ENCODE measurements around the gene SAMD11.

Gene SAMD11

DNA sequence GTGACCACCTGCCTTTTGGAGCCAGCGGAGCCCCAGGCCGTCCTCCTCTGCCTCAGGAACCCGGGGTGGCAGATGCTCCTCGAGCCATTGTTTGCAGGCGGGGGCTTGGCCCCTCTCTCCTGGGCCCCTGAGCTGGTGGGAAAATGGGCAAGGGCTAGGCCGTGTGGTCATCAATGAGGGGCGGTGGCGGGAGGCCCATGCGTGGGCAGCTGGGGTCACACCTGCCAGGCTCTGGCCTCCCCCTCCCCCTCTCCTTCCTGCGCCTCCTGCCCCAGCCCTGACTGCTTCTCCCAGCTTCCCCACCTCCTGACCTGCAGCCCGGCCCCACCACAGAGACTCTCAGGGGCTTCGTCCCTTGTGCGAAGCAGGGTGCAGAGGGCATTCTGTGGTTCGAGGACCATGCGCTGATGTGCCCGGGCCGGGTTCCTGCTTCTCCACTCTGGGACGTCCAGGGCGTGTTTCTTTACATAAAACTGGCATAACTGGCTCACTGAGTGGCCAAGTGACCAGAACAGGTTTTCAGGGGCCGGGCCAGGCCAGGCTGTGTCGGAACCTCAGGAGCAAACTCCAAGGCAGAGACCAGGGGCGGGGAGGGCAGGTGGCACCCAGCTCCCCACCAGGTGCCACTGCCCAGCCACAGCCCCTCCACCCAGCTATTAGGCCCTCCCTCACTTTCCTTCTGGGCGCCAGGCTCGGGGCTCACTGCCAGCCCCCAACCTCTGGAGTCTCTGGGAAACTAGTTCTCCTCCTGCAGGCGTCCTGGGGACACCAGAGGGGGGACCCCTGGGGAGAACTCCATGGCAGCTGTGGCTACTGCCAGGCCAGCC lies 9.3 kb downstream of the SAMD11 start:
- no peak for DNase-seq

DNA sequence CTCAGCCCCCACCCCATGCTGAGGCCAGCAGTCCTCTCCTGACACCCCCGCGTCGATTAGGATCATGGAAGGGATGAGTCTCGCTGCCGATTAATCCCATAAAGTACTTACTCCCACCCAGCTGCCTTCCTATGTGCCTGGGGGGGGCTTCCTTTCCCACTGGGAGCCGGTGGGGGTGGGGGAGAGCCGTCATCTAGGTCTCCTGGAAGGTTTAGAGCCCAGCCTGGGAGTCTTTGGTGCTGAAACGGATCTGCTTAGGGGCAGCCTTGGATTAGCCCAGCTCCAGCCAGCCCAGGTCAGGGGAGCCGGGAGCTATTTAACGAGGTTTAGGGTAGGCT lies 9.8 kb downstream of the SAMD11 start:
- no peak for DNase-seq

DNA sequence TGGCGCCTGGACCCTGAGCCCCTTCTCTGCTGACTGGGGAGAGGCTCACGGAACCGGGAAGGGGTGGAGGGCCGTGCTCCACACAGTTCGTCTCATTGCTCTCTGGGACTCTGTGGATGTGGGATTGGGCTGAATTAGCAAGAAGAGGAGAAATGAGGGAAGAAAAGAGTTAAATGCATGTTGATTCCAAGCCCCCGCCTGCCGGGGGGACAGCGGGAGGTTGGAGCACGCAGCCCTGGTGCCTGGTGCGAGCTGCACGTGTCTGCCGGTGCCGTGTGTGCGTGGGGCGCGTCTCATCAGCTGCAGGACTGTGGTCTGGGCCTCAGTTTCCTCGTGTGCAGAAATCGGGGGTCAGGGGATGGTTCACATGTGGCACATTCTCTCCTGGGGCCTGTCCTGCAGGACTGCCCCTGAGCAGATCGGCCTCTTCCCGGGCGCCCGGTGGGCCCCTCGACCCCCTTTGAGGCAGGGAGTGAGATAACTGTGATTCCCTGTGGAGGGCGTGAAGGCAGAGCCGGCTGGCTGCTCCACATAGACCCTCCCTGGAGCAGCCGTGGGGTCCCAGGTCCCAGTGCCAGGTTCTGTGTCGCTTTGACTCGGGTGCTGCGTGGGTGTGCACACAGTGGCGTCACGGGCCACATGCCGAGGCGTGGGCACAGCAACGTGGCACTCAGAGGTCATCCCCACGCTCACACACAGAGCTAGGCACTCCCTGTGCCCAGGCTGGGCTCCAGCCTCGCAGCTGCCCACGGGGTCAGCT lies 11.4 kb downstream of the SAMD11 start:
- DNase-seq, result peak in 1 of 2 donors; percentile 44

DNA sequence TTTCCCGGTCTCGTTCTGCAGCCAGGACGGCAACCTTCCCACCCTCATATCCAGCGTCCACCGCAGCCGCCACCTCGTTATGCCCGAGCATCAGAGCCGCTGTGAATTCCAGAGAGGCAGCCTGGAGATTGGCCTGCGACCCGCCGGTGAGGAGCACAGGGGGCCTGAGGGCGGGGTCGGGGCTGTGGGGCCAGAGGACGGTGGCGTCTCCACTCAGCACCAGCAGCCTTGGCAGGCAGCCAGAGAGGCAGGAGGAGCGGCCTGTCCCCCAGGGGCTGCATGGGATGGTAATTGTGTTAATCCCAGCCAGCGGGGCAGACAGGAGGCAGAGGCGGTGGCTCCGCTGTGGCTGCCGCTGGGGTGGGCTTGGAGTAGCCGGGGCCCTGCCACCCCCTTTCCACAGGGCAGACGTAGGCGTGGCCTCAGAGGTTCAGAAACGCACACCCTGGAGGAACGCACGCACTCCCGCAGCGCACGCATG lies 12.1 kb downstream of the SAMD11 start:
- DNase-seq, result no peak

DNA sequence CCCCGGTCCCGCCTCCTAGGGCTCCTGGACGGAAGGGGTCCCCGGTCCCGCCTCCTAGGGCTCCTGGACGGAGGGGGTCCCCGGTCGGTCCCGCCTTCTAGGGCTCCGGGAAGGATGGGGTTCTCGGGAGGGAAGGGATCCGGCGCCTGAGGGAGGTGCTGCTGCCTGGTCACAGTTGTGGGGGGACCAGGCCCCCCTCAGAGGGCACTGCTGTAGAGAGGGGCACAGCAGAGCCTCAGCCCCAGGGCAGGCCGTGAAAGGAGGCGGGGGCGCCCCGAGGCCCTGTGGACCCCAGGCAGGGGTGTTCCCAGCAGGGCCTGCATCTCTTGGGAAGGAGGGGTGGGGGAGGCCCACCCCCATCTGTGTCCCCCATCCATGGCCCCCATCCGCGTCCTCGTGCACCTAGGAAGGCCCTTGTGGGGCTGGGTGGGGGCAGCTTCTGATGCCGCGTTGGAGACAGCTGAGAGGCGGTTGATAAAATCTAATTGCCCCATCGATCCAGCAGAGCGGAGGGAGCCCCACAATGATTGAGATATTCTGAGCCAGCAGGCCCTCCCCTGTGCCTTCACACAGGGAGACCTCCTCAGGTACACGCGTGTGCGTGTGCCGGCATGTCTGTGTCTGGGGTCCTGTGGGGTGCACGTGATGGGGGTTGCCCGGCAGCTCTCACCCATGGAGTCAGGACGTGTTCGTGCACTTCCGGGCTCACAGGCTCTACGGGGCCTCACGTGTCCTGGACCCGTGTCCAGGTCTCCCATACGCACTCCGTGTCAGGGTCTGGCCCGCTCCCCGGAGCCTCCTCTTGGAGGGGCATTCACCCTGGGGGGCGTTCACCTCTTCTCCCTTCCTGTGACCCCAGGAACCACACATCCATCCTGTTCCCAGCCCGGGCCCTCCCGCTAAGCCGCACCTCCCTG lies 12.9 kb downstream of the SAMD11 start:
- DNase-seq, result no peak

DNA sequence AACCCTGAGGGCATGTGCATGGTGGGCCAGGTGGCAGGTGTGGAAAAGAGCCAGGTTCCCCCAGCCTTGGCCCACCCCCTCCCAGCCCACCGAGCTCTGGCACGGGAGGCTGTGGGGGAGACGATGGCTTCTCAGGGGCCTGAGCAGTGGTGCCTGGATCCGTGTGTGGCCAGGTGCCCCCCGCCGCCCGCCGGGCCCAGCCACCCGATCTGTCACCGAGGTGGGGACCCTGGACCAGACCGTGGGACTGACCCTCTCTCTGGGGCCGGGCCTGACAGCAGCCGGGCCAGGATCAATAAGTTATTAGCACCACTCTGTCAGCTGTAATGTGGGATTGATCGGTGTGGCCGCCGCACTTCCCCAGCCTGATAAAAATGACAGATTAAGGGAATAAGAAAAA lies 13.8 kb downstream of the SAMD11 start:
- no peak for DNase-seq

DNA sequence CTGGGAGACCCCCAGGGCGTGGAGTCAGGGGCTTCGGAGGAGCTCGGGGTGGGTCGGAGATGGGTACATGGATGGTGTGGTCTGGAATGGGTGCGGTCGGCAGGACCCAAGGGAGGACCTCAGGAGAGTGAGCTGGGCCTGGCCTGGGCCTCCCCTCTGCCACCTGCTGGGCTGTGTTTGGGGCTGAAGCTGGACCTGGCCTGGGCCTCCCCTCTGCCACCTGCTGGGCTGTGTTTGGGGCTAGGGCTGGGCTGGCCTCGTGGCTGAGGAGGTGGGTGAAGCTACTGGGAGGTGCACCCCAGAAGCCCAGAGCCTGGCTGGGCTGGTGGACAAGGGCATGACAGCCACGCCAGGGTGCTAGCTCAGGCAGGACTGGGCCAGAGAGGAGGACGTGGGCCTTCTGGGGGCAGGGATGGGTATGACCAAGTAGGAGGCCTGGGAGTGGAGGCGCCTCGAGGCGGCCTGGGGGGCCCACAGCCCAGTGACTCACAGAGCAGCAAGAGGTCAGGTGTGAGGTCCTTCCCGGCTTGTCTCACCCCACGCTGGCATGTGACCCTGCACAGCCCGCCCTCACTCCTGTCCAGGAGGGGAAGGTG lies 14.5 kb downstream of the SAMD11 start:
- DNase-seq, result peak; percentile 22 to 46

DNA sequence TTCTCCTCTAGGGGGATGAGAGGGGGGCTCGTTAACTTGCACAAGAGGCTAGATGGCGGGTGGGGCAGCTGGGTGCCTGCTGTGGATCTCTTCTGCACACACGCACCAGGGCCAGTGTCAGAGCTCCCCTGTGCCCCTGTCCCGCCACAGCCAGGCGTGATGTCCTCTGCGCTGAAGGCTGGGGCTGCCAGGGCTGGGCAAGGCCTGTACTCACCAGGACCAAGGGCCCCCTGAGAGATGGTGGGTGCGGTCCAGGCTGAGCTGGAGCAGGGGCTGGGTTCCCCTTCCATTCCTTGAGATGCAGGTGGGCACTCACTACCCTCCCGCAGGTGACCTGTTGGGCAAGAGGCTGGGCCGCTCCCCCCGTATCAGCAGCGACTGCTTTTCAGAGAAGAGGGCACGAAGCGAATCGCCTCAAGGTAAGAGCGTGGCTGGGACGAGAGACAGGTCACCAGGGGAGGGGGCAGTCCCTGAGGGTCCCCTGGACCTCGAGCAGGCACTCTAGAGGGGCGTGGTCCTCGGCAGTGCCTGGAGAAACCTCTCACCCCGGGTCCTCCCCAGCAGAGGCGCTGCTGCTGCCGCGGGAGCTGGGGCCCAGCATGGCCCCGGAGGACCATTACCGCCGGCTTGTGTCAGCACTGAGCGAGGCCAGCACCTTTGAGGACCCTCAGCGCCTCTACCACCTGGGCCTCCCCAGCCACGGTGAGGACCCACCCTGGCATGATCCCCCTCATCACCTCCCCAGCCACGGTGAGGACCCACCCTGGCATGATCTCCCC lies 15.2 kb downstream of the SAMD11 start:
- DNase-seq, result no peak

DNA sequence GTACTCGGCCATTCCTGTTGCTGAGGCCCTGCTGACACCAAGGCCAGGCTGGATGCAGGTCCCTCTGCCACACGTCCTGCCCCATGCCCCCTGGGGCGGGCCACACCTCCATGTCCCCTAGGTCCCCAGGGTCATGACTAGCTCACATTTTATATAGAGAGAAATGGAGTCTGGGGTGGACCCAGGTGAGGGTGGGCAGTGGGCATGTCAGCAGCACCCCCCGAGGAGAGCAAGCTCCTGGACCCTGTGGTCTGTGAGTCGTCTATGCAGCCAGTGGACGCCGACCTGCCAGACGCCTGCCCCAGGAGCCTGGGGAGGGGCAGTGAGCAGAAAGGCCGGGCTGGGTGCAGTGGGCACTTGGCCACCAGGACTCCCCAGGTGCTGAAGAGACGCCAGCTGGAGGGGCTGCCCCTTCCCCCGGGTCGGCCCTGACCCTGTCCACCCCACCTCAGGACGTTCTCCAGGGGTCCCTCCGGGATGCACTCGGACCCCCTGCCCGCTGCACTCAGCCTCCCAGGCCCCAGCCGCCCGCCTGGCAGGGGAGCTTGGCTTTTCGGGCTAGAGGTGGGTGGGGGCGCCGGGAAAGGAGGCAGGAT lies 15.9 kb downstream of the SAMD11 start:
- no peak for DNase-seq

DNA sequence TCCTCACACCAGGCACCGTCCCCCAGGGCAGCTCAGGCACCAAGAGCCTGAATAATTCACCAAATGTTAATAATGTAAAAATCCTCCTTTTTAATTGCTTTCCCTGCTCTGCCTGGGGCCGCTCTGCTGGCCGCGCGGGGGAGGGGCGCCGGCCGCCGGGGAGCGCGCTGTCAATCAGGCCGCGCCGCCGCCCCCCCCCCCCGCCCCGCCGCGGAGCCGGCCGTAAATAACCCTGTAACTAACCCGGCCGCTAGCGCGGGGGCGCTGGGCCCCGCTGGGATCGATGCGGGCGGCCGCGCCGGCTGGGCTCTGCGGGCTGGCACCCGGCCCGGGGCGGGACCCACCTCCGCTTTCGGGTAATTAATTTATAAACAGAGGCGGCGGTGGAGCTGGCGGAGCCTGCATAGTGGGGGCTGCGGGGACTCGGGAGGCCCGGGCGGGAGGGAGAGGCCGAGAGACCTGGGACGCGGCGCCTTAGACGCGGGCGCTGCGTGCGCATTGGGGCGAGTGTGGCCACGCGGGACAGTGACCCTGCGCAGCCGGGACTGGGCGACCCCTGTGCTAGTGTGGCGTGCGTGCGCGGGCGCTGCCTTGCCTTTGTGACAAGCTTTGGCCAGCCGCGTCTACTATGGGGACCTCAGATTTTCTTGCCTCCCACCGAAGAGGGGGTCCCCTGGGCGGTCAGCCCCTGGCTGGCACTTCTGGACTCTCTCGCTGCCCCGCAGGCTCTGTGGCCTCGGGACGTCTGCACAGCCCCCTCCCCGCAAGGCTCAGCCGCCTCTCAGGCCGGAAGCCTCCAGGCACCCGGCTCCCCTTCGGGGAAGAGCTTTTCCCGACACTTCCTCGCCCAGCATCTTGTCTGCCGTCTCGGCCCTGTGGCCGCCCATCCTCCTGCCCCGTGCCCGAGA lies 16.6 kb downstream of the SAMD11 start:
- no peak for DNase-seq

DNA sequence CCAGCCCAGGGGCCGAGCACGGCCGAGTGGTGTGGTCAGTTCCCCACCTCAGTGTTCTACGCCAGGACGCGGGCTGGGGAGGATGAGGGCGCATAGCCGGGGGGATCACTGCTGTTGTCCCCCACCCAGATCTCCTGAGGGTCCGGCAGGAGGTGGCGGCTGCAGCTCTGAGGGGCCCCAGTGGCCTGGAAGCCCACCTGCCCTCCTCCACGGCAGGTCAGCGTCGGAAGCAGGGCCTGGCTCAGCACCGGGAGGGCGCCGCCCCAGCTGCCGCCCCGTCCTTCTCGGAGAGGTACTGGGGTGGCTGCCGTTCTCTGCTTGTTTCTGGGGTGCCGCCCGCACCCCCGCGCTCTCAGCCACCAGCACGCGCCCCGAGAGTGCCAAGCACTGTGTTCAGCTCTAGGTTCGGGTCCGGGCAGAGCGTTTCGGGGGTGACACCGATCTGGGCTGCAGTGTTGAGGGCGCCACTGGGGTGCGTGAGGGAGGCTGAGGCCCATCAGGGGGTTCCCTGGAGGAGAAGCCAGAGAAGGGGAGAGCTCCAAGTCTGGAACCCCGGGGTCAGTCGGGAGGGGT lies 17.4 kb downstream of the SAMD11 start:
- DNase-seq, result no peak

DNA sequence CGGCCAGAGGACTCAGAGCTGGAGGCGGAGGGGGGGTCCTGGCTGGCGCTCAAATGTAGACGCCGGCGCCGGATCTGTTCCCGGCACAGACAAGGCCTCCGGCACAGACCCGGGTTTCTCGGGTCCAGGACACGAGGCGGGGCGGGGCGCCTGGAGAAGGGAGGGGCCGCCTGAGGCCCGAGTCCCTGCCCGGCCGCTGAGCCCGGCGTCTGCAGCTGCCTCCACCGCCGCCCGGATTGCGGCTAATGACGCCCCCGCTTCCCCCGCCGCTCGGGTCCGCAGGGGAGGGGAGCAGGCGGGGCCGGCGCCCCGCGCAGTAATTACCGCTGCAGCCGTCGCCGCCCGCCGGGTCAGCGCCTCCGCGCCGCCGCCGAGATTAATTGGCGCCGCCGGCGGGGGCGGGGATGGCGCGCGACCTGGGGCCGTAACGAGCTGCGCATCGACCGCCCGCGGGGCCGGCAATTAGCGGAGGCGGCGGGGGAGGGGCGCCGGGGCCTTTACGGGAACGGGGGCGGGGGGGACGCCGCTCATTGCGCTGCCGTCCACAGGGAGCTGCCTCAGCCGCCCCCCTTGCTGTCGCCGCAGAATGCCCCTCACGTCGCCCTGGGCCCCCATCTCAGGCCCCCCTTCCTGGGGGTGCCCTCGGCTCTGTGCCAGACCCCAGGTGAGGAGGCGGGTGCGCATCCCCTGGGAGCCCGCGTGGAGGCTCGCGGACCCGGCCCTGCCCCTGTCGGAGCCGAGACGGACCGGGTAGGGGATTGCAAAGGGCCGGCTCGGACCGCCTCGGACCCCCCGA lies 18.1 kb downstream of the SAMD11 start:
- DNase-seq, result peak; percentile 9 to 19

DNA sequence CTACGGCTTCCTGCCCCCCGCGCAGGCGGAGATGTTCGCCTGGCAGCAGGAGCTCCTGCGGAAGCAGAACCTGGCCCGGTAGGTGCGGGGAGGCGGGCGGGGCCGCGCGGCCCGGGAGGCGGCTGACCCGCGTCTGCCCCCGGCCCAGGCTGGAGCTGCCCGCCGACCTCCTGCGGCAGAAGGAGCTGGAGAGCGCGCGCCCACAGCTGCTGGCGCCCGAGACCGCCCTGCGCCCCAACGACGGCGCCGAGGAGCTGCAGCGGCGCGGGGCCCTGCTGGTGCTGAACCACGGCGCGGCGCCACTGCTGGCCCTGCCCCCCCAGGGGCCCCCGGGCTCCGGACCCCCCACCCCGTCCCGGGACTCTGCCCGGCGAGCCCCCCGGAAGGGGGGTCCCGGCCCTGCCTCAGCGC lies 18.7 kb downstream of the SAMD11 start:
- DNase-seq, result no peak

DNA sequence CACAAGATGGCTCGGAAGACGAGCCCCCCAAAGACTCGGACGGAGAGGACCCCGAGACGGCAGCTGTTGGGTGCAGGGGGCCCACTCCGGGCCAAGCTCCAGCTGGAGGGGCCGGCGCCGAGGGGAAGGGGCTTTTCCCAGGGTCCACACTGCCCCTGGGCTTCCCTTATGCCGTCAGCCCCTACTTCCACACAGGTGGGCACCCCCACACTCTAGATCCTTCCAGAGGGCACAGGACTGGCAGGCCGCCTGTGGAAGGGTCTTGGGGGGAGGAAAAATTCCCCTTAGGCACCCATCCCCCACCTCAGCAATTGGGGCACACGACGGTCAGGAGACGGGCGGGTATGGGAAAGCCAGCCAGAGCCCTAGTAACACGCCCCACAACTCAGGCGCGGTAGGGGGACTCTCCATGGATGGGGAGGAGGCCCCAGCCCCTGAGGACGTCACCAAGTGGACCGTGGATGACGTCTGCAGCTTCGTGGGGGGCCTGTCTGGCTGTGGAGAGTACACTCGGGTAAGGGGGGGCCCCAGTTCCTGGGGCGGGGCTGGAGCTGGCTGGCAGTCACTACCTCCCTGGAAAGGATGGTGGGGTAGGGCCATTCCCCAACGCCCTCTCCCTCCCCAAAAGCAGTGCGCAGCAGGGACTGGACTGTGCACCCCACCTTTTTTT lies 19.3 kb downstream of the SAMD11 start:
- no peak for DNase-seq

DNA sequence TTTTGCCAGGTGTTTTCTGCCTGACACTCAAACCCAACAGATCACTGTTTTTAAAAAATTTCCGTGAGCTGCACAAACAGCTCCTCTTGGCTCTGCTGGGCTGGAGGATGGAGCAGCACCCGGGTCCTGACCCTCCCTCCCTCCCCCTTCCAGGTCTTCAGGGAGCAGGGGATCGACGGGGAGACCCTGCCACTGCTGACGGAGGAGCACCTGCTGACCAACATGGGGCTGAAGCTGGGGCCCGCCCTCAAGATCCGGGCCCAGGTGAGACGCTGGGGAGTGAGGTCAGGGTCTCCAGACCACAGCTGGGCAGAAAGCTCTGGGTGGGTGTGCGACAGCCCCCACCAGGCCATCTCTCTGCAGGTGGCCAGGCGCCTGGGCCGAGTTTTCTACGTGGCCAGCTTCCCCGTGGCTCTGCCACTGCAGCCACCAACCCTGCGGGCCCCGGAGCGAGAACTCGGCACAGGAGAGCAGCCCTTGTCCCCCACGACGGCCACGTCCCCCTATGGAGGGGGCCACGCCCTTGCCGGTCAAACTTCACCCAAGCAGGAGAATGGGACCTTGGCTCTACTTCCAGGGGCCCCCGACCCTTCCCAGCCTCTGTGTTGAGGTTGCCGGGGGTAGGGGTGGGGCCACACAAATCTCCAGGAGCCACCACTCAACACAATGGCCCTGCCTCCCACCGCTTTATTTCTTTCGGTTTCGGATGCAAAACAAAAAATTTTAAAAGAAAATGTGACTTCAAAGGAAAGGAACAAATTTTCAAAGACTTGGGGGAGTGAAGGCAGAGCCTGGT lies 20.0 kb downstream of the SAMD11 start:
- no peak for DNase-seq

DNA sequence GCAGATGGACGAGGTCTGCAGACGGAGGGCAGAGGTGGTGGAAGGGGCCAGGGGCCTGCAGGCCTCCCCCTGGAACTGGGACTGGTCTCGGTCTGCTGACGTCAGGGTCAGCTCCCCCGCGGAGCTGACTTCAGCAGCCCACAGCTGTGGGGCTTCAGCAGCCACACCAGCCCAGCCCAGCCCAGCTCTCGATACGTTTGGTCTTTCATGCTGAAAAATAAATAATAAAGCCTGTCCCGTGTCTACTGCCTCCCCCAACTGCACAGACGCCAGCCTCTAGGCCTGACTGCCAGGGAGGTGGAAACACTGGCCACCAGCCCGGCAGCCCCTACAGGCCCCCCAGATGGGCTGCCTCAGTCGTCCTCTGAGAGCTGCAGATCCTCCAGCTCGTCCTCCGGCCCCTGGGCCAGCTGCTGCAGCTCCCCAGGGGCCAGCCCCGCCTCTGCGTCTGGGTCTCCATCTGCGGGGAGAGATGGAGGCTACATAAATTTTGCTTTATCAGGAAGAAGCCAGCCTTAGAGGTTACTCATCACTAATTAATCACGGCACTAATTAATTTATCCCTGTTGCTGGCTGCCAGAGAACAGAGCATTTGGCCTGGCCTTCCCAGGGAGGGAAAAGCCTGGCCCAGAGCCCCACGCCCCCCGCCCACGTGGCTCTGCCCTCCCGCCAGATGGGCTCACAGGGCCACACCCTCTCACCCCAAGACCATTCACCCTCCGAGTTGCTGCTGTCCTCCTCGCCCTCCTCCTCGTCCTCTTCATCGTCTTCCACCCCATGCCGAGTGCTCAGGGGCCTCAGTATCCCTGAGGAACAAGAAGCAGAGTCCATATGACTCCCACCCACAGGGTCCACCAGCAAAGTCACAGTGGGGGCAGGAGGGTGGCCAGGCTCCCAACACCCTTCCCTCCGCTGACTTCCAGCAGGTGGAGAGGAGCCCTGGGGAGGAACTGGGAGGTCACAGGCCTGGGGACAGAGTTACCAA lies 20.9 kb downstream of the SAMD11 start:
- DNase-seq, result no peak
